ENCODE data around the gene SIT1. TPM values are rescaled to one million over a fixed set of nuclear protein-coding genes. Genes with fewer than 3 reads are reported as not detected.

Gene SIT1
- total and polyA plus RNA-seq, 2 experiments from 2014 or later, result 13.2 to 14.7 TPM

- no peak for TF ChIP-seq ZNF462 (CRISPR knock-in tag; IDR thresholded peaks at IDR 0.05)
- no peak for TF ChIP-seq ETS1 (IDR thresholded peaks at IDR 0.05)
- no peak for TF ChIP-seq POLR2AphosphoS5 (IDR thresholded peaks at IDR 0.05; ENCODE audit: low read depth)
Observed at GRCh38 chr9:35700031-35700430, 49.3 kb upstream of the SIT1 start (continued).

- Histone ChIP-seq H3K4me2 (no peak overlapping the region), H3K27ac (ENCODE audit: low read depth) (no peak overlapping the region), H4K20me1 (replicated peaks; ENCODE audit: insufficient read depth) (no peaks in the 10 kb centered on the region), H3K4me3 (no peak overlapping the region), H3K9me2 (ENCODE audit: insufficient read depth) (no peaks in the 10 kb centered on the region), H3F3A (replicated peaks; ENCODE audit: low read depth) (peaks cover 6% of the 10 kb centered on the region), H3K27me3 (ENCODE audit: insufficient read depth) (no peaks in the 10 kb centered on the region), H3K79me2 (replicated peaks; ENCODE audit: insufficient read depth) (no peaks in the 10 kb centered on the region), H2AFZ (no peak overlapping the region), H3K36me3 (ENCODE audit: insufficient read depth) (peaks cover 31% of the 10 kb centered on the region; the same call in 1 of the 2 replicates), H3K4me1 (ENCODE audit: insufficient read depth) (no peaks in the 10 kb centered on the region)
- H3K9me3 Mint-ChIP-seq, result no peaks in the 10 kb centered on the region
- peaks cover 10% of the 10 kb centered on the region for H3K27me3 Mint-ChIP-seq (ENCODE audit: insufficient read depth, low read depth, poor library complexity)
- H3K27ac Mint-ChIP-seq, result no peak overlapping the region
- H3K36me3 Mint-ChIP-seq (ENCODE audit: low read depth), result no peaks in the 10 kb centered on the region; the same call in none of the 3 replicates
- H3K4me3 Mint-ChIP-seq, result no peak overlapping the region
- ATAC-seq, result no peak
- DNase-seq (ENCODE audit: low spot score), result no peak
- H3K4me1 Mint-ChIP-seq, result no peaks in the 10 kb centered on the region
- TF ChIP-seq ZNF462 (CRISPR knock-in tag; IDR thresholded peaks at IDR 0.05), result no peak
- TF ChIP-seq JUNB (IDR thresholded peaks at IDR 0.05; ENCODE audit: unreplicated experiment), result no peak
- no peak for TF ChIP-seq CREB1 (CRISPR knock-in tag; IDR thresholded peaks at IDR 0.05; ENCODE audit: low read depth)
- TF ChIP-seq POLR2AphosphoS5 (IDR thresholded peaks at IDR 0.05; ENCODE audit: low read depth), result no peak
- TF ChIP-seq ETS1 (IDR thresholded peaks at IDR 0.05), result no peak
- TF ChIP-seq EZH2 (IDR thresholded peaks at IDR 0.05; ENCODE audit: low read depth, unreplicated experiment), result no peak
- no peak for TF ChIP-seq EZH2phosphoT487 (IDR thresholded peaks at IDR 0.05; ENCODE audit: unreplicated experiment)
Observed at GRCh38 chr9:35698231-35698630, 47.5 kb upstream of the SIT1 start.

Measured in GM23338 (cell line).